ENCODE data around the gene RPL27. TPM values are rescaled to one million over a fixed set of nuclear protein-coding genes. Genes with fewer than 3 reads are reported as not detected.
A peak's percentile ranks its signal among the peaks of the same experiment; 100 is the strongest.
"Not testable (repeated sequence)": the region's sequence is repeated elsewhere in the genome, so short reads cannot be mapped to it uniquely, and the experiment has no call there.

RPL27 gene
- total and polyA plus RNA-seq, 2 donors (not counting 1 experiment from before 2014, with no cell fraction given), result 902 to 3,346 TPM

GRCh38 chr17:42992872-42993271, 5.3 kb upstream of the RPL27 start:
- no peak overlapping the region for H3K9ac ChIP-seq (ENCODE audit: insufficient read depth, low read length)
- peaks cover 10% of the 10 kb centered on the region for H3K36me3 ChIP-seq (ENCODE audit: control insufficient read depth, insufficient read depth, low read length)
- H3K79me2 ChIP-seq (ENCODE audit: control insufficient read depth, insufficient read depth, low read length), result no peaks in the 10 kb centered on the region
- DNase-seq (ENCODE audit: low read depth in 2 of 2), result no peak
- no peak overlapping the region for H2AFZ ChIP-seq (ENCODE audit: low read length)
- no peak overlapping the region for H3K27ac ChIP-seq (ENCODE audit: insufficient read depth, low read length)
- H3K4me1 ChIP-seq (ENCODE audit: control insufficient read depth, extremely low read depth, insufficient read depth, low read length), result peaks cover 12% of the 10 kb centered on the region
- no peak overlapping the region for H3K4me3 ChIP-seq (replicated peaks in 1 of 4; ENCODE audit: control extremely low read depth in 1 of 4, insufficient read depth in 1 of 4, low read depth in 3 of 4, low read length in 4 of 4)
- H3K9me3 ChIP-seq (ENCODE audit: control insufficient read depth, insufficient read depth, low read depth, low read length), result no peaks in the 10 kb centered on the region
- TF ChIP-seq CTCF (conservative IDR thresholded peaks at IDR 0.05 in 1 of 2, IDR thresholded peaks at IDR 0.05 in 1 of 2; ENCODE audit: low read depth in 1 of 2, low read length in 2 of 2) (no peak), EZH2 (IDR thresholded peaks at IDR 0.05; ENCODE audit: low read length, missing control alignments) (no peak)
- no peaks in the 10 kb centered on the region for H4K20me1 ChIP-seq (ENCODE audit: control insufficient read depth, extremely low read depth, insufficient read depth, low read length)
- no peak overlapping the region for H3K4me2 ChIP-seq (ENCODE audit: extremely low read depth, insufficient read depth, low read length)
- no peaks in the 10 kb centered on the region for H3K27me3 ChIP-seq (ENCODE audit: control insufficient read depth, insufficient read depth, low read length)

GRCh38 chr17:42993913-42994312, 4.3 kb upstream of the RPL27 start:
- H4K20me1 ChIP-seq (ENCODE audit: control insufficient read depth, extremely low read depth, insufficient read depth, low read length); H3K9ac ChIP-seq (ENCODE audit: insufficient read depth, low read length); H3K27ac ChIP-seq (ENCODE audit: insufficient read depth, low read length); H3K79me2 ChIP-seq (ENCODE audit: control insufficient read depth, insufficient read depth, low read length); H3K9me3 ChIP-seq (ENCODE audit: control insufficient read depth, insufficient read depth, low read depth, low read length); H3K4me3 ChIP-seq (replicated peaks in 1 of 4; ENCODE audit: control extremely low read depth in 1 of 4, insufficient read depth in 1 of 4, low read depth in 3 of 4, low read length in 4 of 4); H2AFZ ChIP-seq (ENCODE audit: low read length); H3K4me2 ChIP-seq (ENCODE audit: extremely low read depth, insufficient read depth, low read length); DNase-seq (ENCODE audit: low read depth in 2 of 2); H3K27me3 ChIP-seq (ENCODE audit: control insufficient read depth, insufficient read depth, low read length); H3K36me3 ChIP-seq (ENCODE audit: control insufficient read depth, insufficient read depth, low read length): not testable (repeated sequence)
- H3K4me1 ChIP-seq (ENCODE audit: control insufficient read depth, extremely low read depth, insufficient read depth, low read length), result peaks cover 12% of the 10 kb centered on the region

GRCh38 chr17:42997390-42997983, 732 bp upstream of the RPL27 start:
- Histone ChIP-seq H4K20me1 (ENCODE audit: control insufficient read depth, extremely low read depth, insufficient read depth, low read length) (peaks cover 2% of the 10 kb centered on the region), H3K27ac (ENCODE audit: insufficient read depth, low read length) (peak overlapping the region; percentile 17), H3K9me3 (ENCODE audit: control insufficient read depth, insufficient read depth, low read depth, low read length) (no peaks in the 10 kb centered on the region), H3K79me2 (ENCODE audit: control insufficient read depth, insufficient read depth, low read length) (peaks cover 26% of the 10 kb centered on the region), H3K27me3 (ENCODE audit: control insufficient read depth, insufficient read depth, low read length) (no peaks in the 10 kb centered on the region), H3K4me1 (ENCODE audit: control insufficient read depth, extremely low read depth, insufficient read depth, low read length) (peaks cover 11% of the 10 kb centered on the region), H3K4me3 (replicated peaks in 1 of 4; ENCODE audit: control extremely low read depth in 1 of 4, insufficient read depth in 1 of 4, low read depth in 3 of 4, low read length in 4 of 4) (peak overlapping the region; percentile 6 to 46 (median 28)), H3K9ac (ENCODE audit: insufficient read depth, low read length) (no peak overlapping the region), H2AFZ (ENCODE audit: low read length) (peak overlapping the region; percentile 90), H3K4me2 (ENCODE audit: extremely low read depth, insufficient read depth, low read length) (peak overlapping the region; percentile 91), H3K36me3 (ENCODE audit: control insufficient read depth, insufficient read depth, low read length) (peaks cover 11% of the 10 kb centered on the region)
- TF ChIP-seq EZH2 (IDR thresholded peaks at IDR 0.05; ENCODE audit: low read length, missing control alignments) (no peak), CTCF (conservative IDR thresholded peaks at IDR 0.05 in 1 of 2, IDR thresholded peaks at IDR 0.05 in 1 of 2; ENCODE audit: low read depth in 1 of 2, low read length in 2 of 2) (no peak)
- DNase-seq (ENCODE audit: low read depth in 2 of 2), result no peak
